H1 (cell line): ENCODE results near the gene LAMA4. TPM values are rescaled to one million over a fixed set of nuclear protein-coding genes. Genes with fewer than 3 reads are reported as not detected.

Experiments used
- BACH1 ChIP-seq: IDR thresholded peaks from 2 replicates; pipeline ENCODE4 v1.6.1; 2012; ENCODE audit warnings: low read length, improper control_type of control experiment
- FOSL1 ChIP-seq: IDR thresholded peaks from 2 replicates; pipeline ENCODE4 v1.6.1; 2011; ENCODE audit warnings: mild to moderate bottlenecking, low read depth, low read length, moderate library complexity; ENCODE audit not compliant: insufficient read depth
- JUND ChIP-seq: IDR thresholded peaks from 2 replicates; pipeline ENCODE4 v1.6.1; 2011; ENCODE audit warnings: mild to moderate bottlenecking, improper control_type of control experiment, low read length
- RFX5 ChIP-seq: IDR thresholded peaks from 2 replicates; pipeline ENCODE4 v1.6.1; 2011; ENCODE audit warnings: low read depth, low read length, improper control_type of control experiment, borderline replicate concordance
- TAF7 ChIP-seq: optimal IDR thresholded peaks from 2 replicates; pipeline ENCODE3; 2011; ENCODE audit warnings: low read depth, mild to moderate bottlenecking, inconsistent platforms, low read length, moderate library complexity, borderline replicate concordance
- ZNF274 ChIP-seq: IDR thresholded peaks from 2 replicates; pipeline ENCODE4 v1.7.0; 2012; ENCODE audit warnings: low read length, borderline replicate concordance; ENCODE audit errors: extremely low read depth
- polyA plus RNA-seq, 7 experiments: library from polyadenylated mRNA; depleted of rRNA in 3 of 7; stranded (reverse) in 5 of 7; unstranded in 2 of 7; fragments of >200 nt in 5 of 7; fragments of 200-250 nt in 2 of 7; gene quantifications; 1 replicate in 5 of 7; 2 replicates in 1 of 7; 4 replicates in 1 of 7; pipeline versions ENCODE4 v1.2.1 to v1.2.3, GENCODE V29; 2011 to 2013; ENCODE audit warnings: missing spikeins in 2 of 7, mixed read lengths in 2 of 7
- total RNA-seq: library from RNA; stranded (reverse); fragmentation: NEBNext Ultra II Directional; extraction: Animal tissue kit (Norgen Biotek cat#: 25700); gene quantifications from 2 replicates; pipeline ENCODE4 v1.2.1, GENCODE V29; 2021

The LAMA4 gene
- total and polyA plus RNA-seq, 2 of the 8 experiments (the other 6 are each of a cell fraction or from before 2014, with no cell fraction given), result 0.95 to 1.5 TPM

DNA sequence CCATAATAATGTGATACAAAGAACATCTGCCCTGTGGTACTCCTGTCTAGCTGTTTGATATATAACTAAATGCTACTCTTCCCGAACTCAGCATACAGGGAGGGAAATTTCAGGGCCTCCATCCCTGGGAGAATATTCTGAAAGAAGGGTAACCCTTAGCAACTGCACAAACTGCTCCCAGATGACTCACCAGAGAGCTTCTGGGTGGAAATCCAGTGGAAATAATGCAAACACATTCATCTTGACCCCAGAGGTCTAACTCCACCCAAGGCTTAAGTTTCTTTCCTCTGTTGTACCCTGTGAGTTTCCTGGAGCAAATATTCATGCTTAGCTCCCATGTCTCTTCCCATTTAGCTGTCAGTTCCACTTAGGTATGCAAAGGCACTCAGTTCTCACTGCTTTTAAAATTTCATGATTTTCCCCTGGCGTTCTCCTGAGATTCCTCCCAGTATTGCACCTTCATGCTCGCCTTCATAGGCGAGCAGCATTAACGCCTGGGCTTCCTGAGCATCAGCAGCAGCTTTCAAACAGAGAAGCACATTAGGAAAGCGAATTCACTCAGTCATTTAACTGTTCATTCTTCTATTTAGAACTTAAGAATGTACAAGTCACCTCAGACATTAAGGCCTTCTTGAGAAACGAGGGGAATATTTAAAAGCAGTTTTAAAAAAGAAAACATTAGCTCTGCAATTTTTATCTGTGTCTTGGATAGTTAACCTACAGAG, 43.8 kb upstream of the LAMA4 start (continued):
- no peak for TF ChIP-seq TAF7
- TF ChIP-seq RFX5, result no peak
- no peak for TF ChIP-seq FOSL1
- TF ChIP-seq ZNF274, result no peak
- TF ChIP-seq BACH1, result no peak
- TF ChIP-seq JUND, result no peak
